GM21423 (cell line): ENCODE results near the gene LEPR.
"Not testable (repeated sequence)": the region's sequence is repeated elsewhere in the genome, so short reads cannot be mapped to it uniquely, and the experiment has no call there.

ENCODE experiments used
- ATAC-seq: cut with Tn5 transposase; IDR thresholded peaks from one replicate; pipeline ENCODE4 v1.9.1; 2021; ENCODE audit warnings: mild to moderate bottlenecking, moderate library complexity; ENCODE audit not compliant: unreplicated experiment

Gene LEPR

GRCh38 chr1:65420590-65421350 lies at the start of gene LEPR, which contains the start of gene LEPROT:
LEPR (plus strand) TSS chr1:65420668; CDS start chr1:65565566, 144,898 bp downstream.
LEPROT (plus strand) TSS chr1:65420668; CDS start chr1:65420725, 57 bp downstream.
- ATAC-seq = no peak

DNA sequence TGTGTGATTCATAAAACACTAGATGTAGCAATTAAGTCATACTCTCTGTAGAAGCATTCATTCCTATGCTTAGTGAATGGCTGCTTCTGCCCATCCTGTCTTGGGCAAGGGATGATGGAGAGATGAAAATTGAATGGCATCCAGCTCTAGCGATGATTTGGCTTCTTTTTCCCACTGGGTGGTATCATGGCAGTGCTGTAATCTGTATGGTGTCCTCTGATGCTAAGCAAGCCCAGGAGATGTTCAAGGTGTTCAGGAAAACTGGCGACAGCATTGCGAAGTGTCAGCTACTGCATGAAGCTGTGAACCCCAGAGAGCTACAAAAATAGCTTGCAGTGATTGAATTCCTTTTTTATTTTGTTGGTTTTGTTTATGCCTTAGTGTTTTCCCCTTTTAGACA lies 48.9 kb upstream of the LEPR start:
- no peak for ATAC-seq

DNA sequence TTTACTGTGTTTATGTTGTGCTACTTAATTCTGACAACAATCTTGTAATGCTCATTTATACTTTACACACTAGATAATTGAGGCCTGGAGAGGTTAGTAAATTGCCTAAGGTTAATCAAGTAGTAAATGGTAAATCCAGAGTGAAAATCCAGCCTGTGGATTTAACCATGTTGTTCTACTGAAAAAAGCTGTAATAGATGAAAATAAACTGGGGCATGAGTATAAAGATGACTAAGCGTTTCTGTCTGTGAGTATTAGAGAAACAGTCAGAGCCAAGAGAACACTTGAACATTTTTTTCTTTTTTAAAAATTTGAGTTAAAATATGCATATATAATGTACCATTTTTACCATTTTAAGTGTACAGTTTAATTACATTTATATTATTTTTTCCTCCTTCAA lies 47.9 kb upstream of the LEPR start:
- ATAC-seq = no peak

DNA sequence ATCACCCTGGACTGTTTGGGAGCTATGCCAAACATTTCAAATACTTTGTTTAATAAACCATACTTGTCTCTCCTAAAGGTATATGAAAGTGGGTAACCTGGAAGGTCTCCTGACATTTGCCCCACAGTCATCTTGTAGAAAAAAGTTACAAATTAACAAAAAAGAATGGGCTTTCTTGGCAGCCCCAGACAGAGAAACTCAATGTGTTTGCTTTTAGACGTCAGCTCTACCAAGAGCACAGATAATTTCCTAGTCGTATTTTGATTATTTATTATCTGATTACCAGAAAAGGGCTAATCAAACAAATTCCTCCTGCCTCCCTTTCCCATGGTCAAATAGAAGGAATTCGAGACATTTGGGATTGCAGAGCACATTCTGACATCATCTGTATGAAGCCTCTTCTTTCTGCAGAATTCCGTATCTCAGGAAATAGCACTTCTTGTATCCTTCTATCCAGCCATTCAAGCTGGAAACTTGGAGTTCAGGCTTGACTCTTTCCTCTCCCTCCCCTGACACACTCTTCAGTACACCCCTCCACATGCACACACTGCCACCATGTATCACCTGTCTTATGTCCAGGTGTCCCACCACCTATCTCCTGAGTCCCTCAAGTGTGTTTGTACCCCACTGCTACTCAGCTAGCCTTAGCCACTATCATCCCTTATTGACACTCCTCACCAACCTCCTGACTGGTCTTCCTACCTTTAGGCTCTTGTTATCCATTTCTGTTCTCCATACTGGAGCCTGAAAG lies 42.8 kb upstream of the LEPR start:
- ATAC-seq = no peak

DNA sequence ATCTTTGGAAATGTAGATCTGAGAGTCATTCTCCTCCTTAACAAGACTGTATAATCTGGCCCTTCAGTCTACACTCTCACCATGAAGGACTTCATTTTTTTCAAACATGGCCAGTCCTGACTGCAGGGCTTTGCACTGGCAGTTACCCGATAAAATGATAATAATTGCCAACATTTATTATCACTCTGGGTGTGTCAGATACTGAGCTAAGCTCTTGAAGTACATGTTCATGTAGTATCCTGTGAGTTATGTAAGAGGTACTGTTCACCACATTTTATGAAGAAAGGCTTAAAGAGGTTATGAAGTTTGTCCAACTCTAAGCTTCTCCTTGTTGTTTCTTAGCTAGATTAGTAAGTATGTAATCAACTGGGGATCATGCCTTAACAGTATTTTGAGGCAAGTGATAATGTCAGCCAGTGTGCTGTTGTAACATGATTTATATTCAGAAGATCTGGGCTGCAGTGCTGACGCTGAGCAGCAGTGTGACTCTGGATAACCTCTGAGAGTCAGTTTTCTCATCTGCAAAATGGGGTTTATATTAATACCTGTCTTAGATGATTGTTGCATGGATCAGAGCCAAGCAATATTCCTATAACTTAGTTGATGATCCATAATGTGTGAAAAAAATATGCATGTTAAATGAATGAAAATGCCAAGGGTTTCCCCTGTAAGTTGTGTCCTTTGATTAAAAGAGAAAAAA lies 42.1 kb upstream of the LEPR start:
- ATAC-seq = no peak

DNA sequence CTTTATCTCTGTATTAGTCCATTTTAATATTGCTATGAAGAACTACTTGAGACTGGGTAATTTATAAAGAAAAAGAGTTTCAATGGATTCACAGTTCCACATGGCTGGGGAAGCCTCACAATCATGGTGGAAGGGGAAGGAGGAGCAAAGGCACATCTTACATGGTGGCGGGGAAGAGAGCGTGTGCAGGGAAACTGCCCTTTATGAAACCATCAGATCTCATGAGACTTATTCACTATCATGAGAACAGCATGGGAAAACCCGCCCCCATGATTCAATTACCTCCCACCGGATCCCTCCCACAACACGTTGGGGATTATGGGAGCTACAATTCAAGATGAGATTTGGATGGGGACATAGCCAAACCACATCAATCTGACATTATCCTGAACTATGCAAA lies 36.0 kb upstream of the LEPR start:
- ATAC-seq = not testable (repeated sequence)

GRCh38 chr1:65386439-65386838 lies 34.0 kb upstream of the LEPR start:
- no peak for ATAC-seq

GRCh38 chr1:65387821-65388220 lies 32.6 kb upstream of the LEPR start:
- no peak for ATAC-seq

GRCh38 chr1:65388908-65389695 lies 31.4 kb upstream of the LEPR start:
- ATAC-seq = no peak

DNA sequence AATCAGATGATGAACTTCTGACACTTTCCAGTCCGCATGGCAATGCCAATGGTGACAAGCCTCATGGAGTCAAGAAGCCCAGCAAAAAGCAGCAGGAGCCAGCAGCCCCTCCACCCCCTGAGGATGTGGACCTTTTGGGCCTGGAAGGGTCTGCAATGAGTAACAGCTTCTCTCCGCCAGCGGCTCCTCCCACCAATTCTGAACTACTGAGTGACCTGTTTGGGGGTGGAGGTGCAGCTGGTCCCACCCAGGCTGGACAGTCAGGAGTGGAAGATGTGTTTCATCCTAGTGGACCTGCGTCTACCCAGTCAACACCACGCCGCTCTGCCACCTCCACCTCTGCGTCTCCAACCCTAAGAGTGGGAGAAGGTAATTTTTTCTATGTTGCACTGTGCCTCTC lies 28.0 kb upstream of the LEPR start:
- ATAC-seq = no peak

GRCh38 chr1:65393347-65393746 lies 27.1 kb upstream of the LEPR start:
- peak; percentile 87 for ATAC-seq

- no peak for ATAC-seq
Observed at GRCh38 chr1:65393928-65394327, 26.5 kb upstream of the LEPR start.

GRCh38 chr1:65395887-65396612 lies 24.4 kb upstream of the LEPR start:
- ATAC-seq = no peak

GRCh38 chr1:65398083-65398482 lies 22.4 kb upstream of the LEPR start:
- ATAC-seq = no peak

DNA sequence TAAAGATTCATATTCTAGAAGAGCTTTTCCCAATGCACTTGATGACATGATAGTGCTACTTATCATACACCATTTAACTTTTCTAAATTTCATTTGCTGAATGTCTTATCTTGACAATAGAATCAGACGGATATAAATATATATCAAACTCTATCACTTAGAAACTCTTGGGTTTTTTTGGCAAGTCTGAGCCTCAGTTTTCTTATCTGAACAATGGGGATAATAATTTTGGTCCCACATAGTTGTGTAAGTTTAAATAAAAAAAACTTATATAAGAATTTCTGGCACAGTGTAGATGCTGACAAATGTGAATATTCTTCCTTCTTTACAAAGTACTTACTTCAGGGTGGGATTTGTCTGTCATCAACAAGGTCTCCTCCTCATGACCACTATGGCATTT lies 21.5 kb upstream of the LEPR start:
- no peak for ATAC-seq

DNA sequence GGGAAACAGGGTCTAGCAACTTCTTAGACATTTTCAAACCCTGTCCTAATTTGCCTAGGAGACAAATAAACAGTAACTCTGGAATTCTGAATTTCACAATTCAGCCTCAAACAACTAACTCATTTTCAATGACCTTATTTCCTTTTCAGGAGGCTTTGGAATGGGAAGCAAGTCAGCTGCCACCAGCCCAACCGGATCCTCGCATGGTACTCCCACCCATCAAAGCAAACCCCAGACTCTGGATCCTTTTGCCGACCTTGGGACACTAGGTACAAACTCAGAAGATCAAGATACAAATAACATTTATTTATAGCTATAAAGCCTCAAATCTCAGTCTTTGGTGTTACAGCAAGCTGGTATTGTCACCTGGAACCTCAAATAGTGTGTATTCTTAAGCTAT lies 18.9 kb upstream of the LEPR start:
- ATAC-seq = no peak

DNA sequence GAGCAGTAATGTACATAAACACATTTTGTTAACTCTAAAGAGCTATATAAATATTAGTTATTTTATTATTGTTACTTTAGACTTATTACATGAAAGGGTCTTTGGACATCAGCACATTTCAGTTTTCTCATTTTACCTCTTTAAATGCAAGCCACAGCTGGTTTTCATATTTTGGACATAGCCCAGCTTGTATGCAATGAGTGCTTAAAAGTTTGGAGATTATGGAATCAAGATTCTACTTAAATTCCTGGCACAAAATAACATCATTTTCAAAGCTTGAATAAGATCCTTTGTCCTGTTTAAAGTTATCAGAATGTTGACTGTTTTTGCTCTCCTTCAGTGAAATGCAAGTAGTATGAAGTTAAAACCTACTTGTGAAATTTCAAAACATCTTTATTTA lies 15.5 kb upstream of the LEPR start:
- no peak for ATAC-seq

DNA sequence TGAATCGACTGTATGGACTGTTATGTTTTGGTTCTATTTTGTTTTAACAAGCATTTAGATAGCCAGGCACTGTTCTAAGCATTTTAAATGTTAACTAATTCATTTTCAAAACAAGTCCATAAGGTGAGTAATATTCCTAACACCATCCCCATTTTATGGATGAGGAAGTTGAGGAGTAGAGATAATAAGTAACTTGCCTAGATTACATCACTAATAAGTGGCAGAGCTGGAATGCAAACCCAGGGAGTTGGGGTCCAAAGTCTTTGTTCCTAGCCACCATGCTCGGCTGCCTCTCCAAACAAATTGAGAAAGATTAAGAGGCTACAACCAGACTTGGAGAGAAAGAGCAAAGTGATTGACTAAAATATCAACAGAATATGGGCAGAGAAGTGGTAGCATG lies 12.6 kb upstream of the LEPR start:
- no peak for ATAC-seq

DNA sequence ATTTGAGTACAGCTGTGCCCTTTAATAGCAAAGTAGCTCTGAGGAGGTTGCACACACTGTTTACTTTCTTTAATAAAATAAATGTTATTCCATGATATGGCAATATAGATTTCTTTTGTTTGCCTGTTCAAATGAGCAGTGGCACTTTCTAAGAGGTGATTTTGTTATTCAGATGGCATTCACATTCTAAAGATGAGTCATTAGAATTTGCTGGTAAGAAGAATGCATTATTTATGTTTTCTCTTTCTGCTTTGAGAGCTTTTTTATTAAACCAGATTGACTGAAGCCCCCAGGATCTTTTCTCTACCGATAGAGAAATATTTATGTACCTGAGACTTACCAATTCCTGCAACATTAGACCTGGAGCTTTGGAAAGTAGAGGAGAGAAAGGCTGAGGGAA lies 11.2 kb upstream of the LEPR start:
- ATAC-seq = no peak

- ATAC-seq = no peak
Observed at GRCh38 chr1:65409816-65410326, 10.6 kb upstream of the LEPR start.
